ENCODE measurements around the gene CDKN2B. TPM values are rescaled to one million over a fixed set of nuclear protein-coding genes. Genes with fewer than 3 reads are reported as not detected.

The CDKN2B gene
- total RNA-seq, 1 experiment from 2014 or later = 9.8 TPM

- H3K9me2 ChIP-seq (ENCODE audit: insufficient read depth) = no peaks in the 10 kb centered on the region
- ATAC-seq = no peak
- no peak overlapping the region for H3K4me2 ChIP-seq (ENCODE audit: low read length)
- H3K36me3 ChIP-seq (ENCODE audit: control insufficient read depth in 1 of 2, insufficient read depth in 2 of 2, low read length in 2 of 2) = no peaks in the 10 kb centered on the region
- TF ChIP-seq POLR2AphosphoS5 (IDR thresholded peaks at IDR 0.05; ENCODE audit: low read depth, low read length) (no peak), SRF (IDR thresholded peaks at IDR 0.05; ENCODE audit: low read depth) (no peak), ZNF274 (IDR thresholded peaks at IDR 0.05; ENCODE audit: low read depth, low read length) (no peak), CEBPB (IDR thresholded peaks at IDR 0.05; ENCODE audit: low read depth) (no peak), ZBTB33 (IDR thresholded peaks at IDR 0.05; ENCODE audit: extremely low read depth, insufficient replicate concordance, low read length) (no peak), SIN3A (IDR thresholded peaks at IDR 0.05; ENCODE audit: low read depth) (no peak), ELF1 (IDR thresholded peaks at IDR 0.05; ENCODE audit: borderline replicate concordance, low read depth) (no peak), EZH2 (IDR thresholded peaks at IDR 0.05) (no peak), EGR1 (IDR thresholded peaks at IDR 0.05; ENCODE audit: low read depth) (no peak), YY1 (IDR thresholded peaks at IDR 0.05; ENCODE audit: extremely low read depth, insufficient replicate concordance, low read depth, low read length) (no peak), RAD21 (IDR thresholded peaks at IDR 0.05; ENCODE audit: low read depth) (no peak), ATF3 (IDR thresholded peaks at IDR 0.05) (no peak), CBX3 (IDR thresholded peaks at IDR 0.05; ENCODE audit: low read depth) (no peak), POLR2A (IDR thresholded peaks at IDR 0.05; ENCODE audit: borderline replicate concordance, extremely low read depth, insufficient read depth, insufficient read length) (no peak), ZFX (IDR thresholded peaks at IDR 0.05) (no peak)
- no peaks in the 10 kb centered on the region for H3K9me3 ChIP-seq (ENCODE audit: control insufficient read depth in 1 of 2, insufficient read depth in 1 of 2, low read depth in 1 of 2, low read length in 2 of 2)
- H3K79me2 ChIP-seq (ENCODE audit: insufficient read depth, low read length) = no peaks in the 10 kb centered on the region
- no peaks in the 10 kb centered on the region for H4K20me1 ChIP-seq (ENCODE audit: insufficient read depth)
- DNase-seq (ENCODE audit: low read depth, low spot score) = no peak
- ChIA-PET POLR2A (interaction anchor here (0.8 kb wide), 1 partner anchor 10 kb away, joined by 3 read pairs; no protein-coding TSS in a partner anchor), CTCF (interaction anchor here (0.8 to 2.5 kb wide), 3 partner anchors 9 to 259 kb away, joined by 3 to 13 read pairs (median 3); partner anchors contain the start of gene CDKN2B), RAD21 (ENCODE audit: low non-redundant PET in 1 of 2, low total read pairs in 2 of 2, uncharacterized antibody in 2 of 2, unreplicated experiment in 2 of 2) (no interaction called here)
- peaks cover 12% of the 10 kb centered on the region in 2 experiments for H3K4me1 ChIP-seq (ENCODE audit: control insufficient read depth in 1 of 2, insufficient read depth in 2 of 2, low read length in 2 of 2)
- H3K27ac ChIP-seq (ENCODE audit: low read depth, low read length) = no peak overlapping the region
- no peak overlapping the region for H2AFZ ChIP-seq (ENCODE audit: low read depth, low read length, poor library complexity, severe bottlenecking)
- intact Hi-C loops (cut with micrococcal nuclease) = no loop called here
- no TSS peak for BruUV-seq (replicated peaks)
- H3K9ac ChIP-seq (ENCODE audit: low read length) = no peak overlapping the region
- H3K27me3 ChIP-seq (ENCODE audit: insufficient read depth, low read length) = no peaks in the 10 kb centered on the region
- H3K4me3 ChIP-seq (replicated peaks in 1 of 2; ENCODE audit: low read depth in 1 of 2, low read length in 2 of 2) = no peak overlapping the region
These were observed 38.5 kb upstream of the CDKN2B start for GRCh38 chr9:22047596-22047995.
